Endothelial cell (in vitro differentiated cells): Measurements from ENCODE around the gene SLC28A1. TPM values are rescaled to one million over a fixed set of nuclear protein-coding genes. Genes with fewer than 3 reads are reported as not detected.

Experiments used
- DNase-seq: peaks from one replicate; pipeline ENCODE4 v3.0.0; 2021; ENCODE audit warnings: low spot score
- H3K27ac Mint-ChIP-seq: one replicate; pipeline ENCODE4 v1.8.0; 2021; ENCODE audit warnings: mixed read lengths, inconsistent platforms; ENCODE audit not compliant: unreplicated experiment
- H3K27me3 Mint-ChIP-seq: one replicate; pipeline ENCODE4 v1.8.0; 2021; ENCODE audit warnings: mild to moderate bottlenecking, moderate library complexity, mixed read lengths, inconsistent platforms; ENCODE audit not compliant: unreplicated experiment
- H3K36me3 Mint-ChIP-seq: one replicate; pipeline ENCODE4 v1.8.0; 2021; ENCODE audit warnings: mild to moderate bottlenecking, low read depth, mixed read lengths, inconsistent platforms; ENCODE audit not compliant: unreplicated experiment
- H3K4me1 Mint-ChIP-seq: one replicate; pipeline ENCODE4 v1.8.0; 2021; ENCODE audit warnings: mild to moderate bottlenecking, mixed read lengths, inconsistent platforms; ENCODE audit not compliant: unreplicated experiment
- H3K4me3 Mint-ChIP-seq: one replicate; pipeline ENCODE4 v1.8.0; 2021; ENCODE audit warnings: mild to moderate bottlenecking, mixed read lengths, inconsistent platforms; ENCODE audit not compliant: unreplicated experiment
- H3K9me3 Mint-ChIP-seq: one replicate; pipeline ENCODE4 v1.8.0; 2021; ENCODE audit warnings: mixed read lengths, inconsistent platforms; ENCODE audit not compliant: unreplicated experiment
- total RNA-seq: library from RNA; stranded (reverse); fragmentation: NEBNext Ultra II Directional; extraction: Animal tissue kit (Norgen Biotek cat#: 25700); gene quantifications from one replicate; pipeline ENCODE4 v1.2.1, GENCODE V29; 2021; ENCODE audit not compliant: unreplicated experiment
- TF ChIP-seq, protein P1 (sequence below): fragments of 200-600 bp; sonication (generic); IDR thresholded peaks from one replicate; pipeline ENCODE4 v1.5.0; 2021; ENCODE audit warnings: antibody characterized with exemption; ENCODE audit not compliant: unreplicated experiment

The SLC28A1 gene
- total RNA-seq, 1 donor from 2014 or later, result not detected

DNA sequence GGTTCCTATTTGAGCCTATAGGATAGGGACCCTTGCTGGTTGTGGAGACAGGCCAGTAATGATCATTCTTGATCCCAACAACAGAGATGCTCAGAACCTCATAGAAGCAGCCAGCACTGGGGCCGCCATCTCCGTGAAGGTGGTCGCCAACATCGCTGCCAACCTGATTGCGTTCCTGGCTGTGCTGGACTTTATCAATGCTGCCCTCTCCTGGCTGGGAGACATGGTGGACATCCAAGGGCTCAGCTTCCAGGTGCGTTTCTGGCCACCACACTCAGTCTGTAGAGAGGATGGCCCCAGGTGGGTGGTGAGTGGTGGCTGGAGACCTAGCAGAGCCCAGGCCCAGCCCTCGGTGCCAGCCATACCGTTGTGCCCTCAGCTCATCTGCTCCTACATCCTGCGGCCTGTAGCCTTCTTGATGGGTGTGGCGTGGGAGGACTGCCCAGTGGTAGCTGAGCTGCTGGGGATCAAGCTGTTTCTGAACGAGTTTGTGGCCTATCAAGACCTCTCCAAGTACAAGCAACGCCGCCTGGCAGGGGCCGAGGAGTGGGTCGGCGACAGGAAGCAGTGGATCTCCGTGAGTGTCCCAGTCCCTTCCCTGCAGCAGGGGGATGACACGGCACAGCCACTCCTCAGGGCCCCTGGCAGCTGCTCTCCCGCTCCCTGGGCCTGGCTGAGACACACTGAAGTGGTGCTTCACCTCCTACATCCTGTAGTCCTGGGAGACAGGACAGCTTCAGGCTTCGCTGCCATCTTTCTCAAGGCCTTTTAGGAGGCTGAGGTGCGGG is 50.7 kb downstream of the SLC28A1 start:
- TF ChIP-seq, protein P1, sequence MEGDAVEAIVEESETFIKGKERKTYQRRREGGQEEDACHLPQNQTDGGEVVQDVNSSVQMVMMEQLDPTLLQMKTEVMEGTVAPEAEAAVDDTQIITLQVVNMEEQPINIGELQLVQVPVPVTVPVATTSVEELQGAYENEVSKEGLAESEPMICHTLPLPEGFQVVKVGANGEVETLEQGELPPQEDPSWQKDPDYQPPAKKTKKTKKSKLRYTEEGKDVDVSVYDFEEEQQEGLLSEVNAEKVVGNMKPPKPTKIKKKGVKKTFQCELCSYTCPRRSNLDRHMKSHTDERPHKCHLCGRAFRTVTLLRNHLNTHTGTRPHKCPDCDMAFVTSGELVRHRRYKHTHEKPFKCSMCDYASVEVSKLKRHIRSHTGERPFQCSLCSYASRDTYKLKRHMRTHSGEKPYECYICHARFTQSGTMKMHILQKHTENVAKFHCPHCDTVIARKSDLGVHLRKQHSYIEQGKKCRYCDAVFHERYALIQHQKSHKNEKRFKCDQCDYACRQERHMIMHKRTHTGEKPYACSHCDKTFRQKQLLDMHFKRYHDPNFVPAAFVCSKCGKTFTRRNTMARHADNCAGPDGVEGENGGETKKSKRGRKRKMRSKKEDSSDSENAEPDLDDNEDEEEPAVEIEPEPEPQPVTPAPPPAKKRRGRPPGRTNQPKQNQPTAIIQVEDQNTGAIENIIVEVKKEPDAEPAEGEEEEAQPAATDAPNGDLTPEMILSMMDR, result no peak
- Mint-ChIP-seq H3K27me3 (peaks cover 2% of the 10 kb centered on the region), H3K4me3 (no peak overlapping the region), H3K9me3 (no peaks in the 10 kb centered on the region), H3K27ac (no peak overlapping the region), H3K4me1 (no peaks in the 10 kb centered on the region), H3K36me3 (no peaks in the 10 kb centered on the region)
- DNase-seq, result no peak

- Mint-ChIP-seq H3K4me1 (no peaks in the 10 kb centered on the region), H3K36me3 (no peaks in the 10 kb centered on the region), H3K9me3 (no peaks in the 10 kb centered on the region), H3K4me3 (no peak overlapping the region), H3K27me3 (peaks cover 2% of the 10 kb centered on the region), H3K27ac (no peak overlapping the region)
- TF ChIP-seq, protein P1, result no peak
- no peak for DNase-seq
Observed at GRCh38 chr15:84937144-84937543, 52.7 kb downstream of the SLC28A1 start.

DNA sequence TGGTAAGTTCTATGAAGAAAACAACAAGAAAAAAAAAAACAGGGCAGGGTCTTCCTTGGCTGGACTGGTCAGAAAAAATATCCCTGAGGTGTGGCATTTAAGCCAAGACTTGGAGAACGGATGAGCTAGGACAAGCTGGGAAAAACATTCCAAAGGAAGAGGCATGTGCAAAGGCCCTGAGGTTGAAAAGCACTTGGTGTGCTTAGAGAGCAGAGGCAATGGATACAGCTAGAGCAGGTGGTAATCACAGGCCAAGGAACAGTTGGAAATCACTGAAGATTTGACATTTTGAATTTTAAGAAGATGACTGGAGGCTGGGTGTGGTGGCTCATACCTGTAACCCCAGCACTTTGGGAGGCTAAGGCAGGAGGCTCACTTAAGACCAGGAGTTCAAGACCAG is 54.3 kb downstream of the SLC28A1 start:
- no peak for DNase-seq
- TF ChIP-seq, protein P1, result no peak
- Mint-ChIP-seq H3K27ac (no peak overlapping the region), H3K9me3 (no peaks in the 10 kb centered on the region), H3K36me3 (no peaks in the 10 kb centered on the region), H3K27me3 (peaks cover 2% of the 10 kb centered on the region), H3K4me1 (no peaks in the 10 kb centered on the region), H3K4me3 (no peak overlapping the region)

DNA sequence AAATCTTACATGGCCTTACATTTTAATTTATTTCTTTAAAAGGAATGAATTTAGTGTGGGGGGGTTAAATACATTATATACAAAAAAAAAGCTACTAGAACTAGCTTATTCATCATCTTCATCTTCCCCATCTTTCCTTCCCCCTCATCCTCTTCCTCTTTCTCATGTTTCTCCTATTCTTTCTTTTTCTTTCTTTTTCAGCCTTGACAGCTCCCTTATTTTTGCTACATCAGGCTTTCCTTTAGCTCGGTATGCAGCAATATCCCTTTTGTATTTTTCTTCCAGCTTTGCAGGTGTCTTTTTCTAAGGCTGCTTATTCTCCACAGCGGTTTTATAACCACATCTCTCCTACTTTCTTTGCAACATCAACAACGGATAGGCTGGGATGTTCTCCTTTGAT is 55.9 kb downstream of the SLC28A1 start:
- DNase-seq, result no peak
- no peaks in the 10 kb centered on the region for H3K36me3 Mint-ChIP-seq

GRCh38 chr15:84942456-84942855 is 58.0 kb downstream of the SLC28A1 start:
- TF ChIP-seq, protein P1, result no peak
- Mint-ChIP-seq H3K27me3 (peaks cover under 1% of the 10 kb centered on the region), H3K4me1 (peaks cover 4% of the 10 kb centered on the region), H3K27ac (no peak overlapping the region), H3K36me3 (no peaks in the 10 kb centered on the region), H3K9me3 (no peaks in the 10 kb centered on the region), H3K4me3 (no peak overlapping the region)
- DNase-seq, result no peak

More for the DNA sequence above, 55.9 kb downstream of the SLC28A1 start:
- Mint-ChIP-seq H3K4me3 (no peak overlapping the region), H3K27me3 (peaks cover 2% of the 10 kb centered on the region), H3K4me1 (peaks cover 2% of the 10 kb centered on the region), H3K9me3 (no peaks in the 10 kb centered on the region), H3K27ac (no peak overlapping the region)
- TF ChIP-seq, protein P1, result no peak
